ENCODE measurements around the gene PHLPP1. TPM values are rescaled to one million over a fixed set of nuclear protein-coding genes. Genes with fewer than 3 reads are reported as not detected.
A peak's percentile ranks its signal among the peaks of the same experiment; 100 is the strongest.

The PHLPP1 gene
- total and polyA plus RNA-seq, 9 of the 15 experiments (the other 6 are each of a cell fraction or from before 2014, with no cell fraction given), result 0.56 to 9.0 (median 4.5) TPM

- Histone ChIP-seq H3K4me1 (replicated peaks in 1 of 2; ENCODE audit: control insufficient read depth in 2 of 2, insufficient read depth in 2 of 2, low read length in 2 of 2) (no peaks in the 10 kb centered on the region; a peak in 1 of 5 replicates), H3K9me1 (ENCODE audit: control insufficient read depth, insufficient read depth, low read length) (peaks cover 3% of the 10 kb centered on the region), H2AFZ (ENCODE audit: low read depth, low read length) (no peak overlapping the region), H3K9me3 (replicated peaks; ENCODE audit: control insufficient read depth, insufficient read depth, low read depth, low read length) (no peaks in the 10 kb centered on the region), H3K9ac (ENCODE audit: insufficient read depth in 1 of 2, low read depth in 2 of 2, low read length in 2 of 2) (peak overlapping the region in 1 of 2 experiments; percentile 26; a peak in 1 of 4 replicates), H3K4me3 (no peak overlapping the region), H3K79me2 (ENCODE audit: control insufficient read depth, insufficient read depth, low read length) (no peaks in the 10 kb centered on the region), H3K27me3 (ENCODE audit: control insufficient read depth in 2 of 2, insufficient read depth in 2 of 2, low read length in 2 of 2) (no peaks in the 10 kb centered on the region), H3K36me3 (ENCODE audit: control insufficient read depth, insufficient read depth, low read length) (peaks cover 12% of the 10 kb centered on the region; the same call in 2 of the 3 replicates), H3K27ac (ENCODE audit: extremely low read depth, low read depth, low read length) (no peak overlapping the region), H4K20me1 (replicated peaks; ENCODE audit: control insufficient read depth, insufficient read depth, low read length) (no peaks in the 10 kb centered on the region), H3K4me2 (ENCODE audit: insufficient read depth, low read length) (no peak overlapping the region)
- no TSS peak for BruUV-seq (replicated peaks)
- TF ChIP-seq POLR2G (IDR thresholded peaks at IDR 0.05; ENCODE audit: low read depth, low read length), result peak; percentile 14; the same call in 1 of the 2 replicates
- TF ChIP-seq, protein P1, sequence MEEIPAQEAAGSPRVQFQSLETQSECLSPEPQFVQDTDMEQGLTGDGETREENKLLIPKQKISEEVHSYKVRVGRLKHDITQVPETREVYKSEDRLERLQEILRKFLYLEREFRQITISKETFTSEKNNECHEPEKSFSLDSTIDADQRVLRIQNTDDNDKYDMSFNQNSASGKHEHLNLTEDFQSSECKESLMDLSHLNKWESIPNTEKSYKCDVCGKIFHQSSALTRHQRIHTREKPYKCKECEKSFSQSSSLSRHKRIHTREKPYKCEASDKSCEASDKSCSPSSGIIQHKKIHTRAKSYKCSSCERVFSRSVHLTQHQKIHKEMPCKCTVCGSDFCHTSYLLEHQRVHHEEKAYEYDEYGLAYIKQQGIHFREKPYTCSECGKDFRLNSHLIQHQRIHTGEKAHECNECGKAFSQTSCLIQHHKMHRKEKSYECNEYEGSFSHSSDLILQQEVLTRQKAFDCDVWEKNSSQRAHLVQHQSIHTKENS (CRISPR knock-in tag; IDR thresholded peaks at IDR 0.05), result no peak
- TF ChIP-seq COPS2 (conservative IDR thresholded peaks at IDR 0.05), result no peak
- TF ChIP-seq ZC3H4 (CRISPR knock-in tag; IDR thresholded peaks at IDR 0.05; ENCODE audit: borderline replicate concordance), result no peak
- POLR2A ChIA-PET, result interaction anchor here (0.8 kb wide), 1 partner anchor 372 kb away, joined by 3 read pairs; no protein-coding TSS in a partner anchor
- DNase-seq (ENCODE audit: extremely low read depth in 1 of 4, low spot score in 3 of 4), result no peak
- no peak for FAIRE-seq
- no peak for ATAC-seq
- in situ Hi-C loops (cut with MboI), result loop anchor here (25.0 kb wide), 1 partner anchor 791 kb away; the partner anchor contains the start of genes PIGN and RELCH
- intact Hi-C loops (cut with micrococcal nuclease), result no loop called here
- CTCF ChIA-PET (ENCODE audit: low intra/inter-chr PET ratio), result no interaction called here
- 92% methylated on average over 24 of the region's 42 CpGs for WGBS (ENCODE audit: insufficient coverage, low coverage, missing lambda C conversion rate)
Observed at GRCh38 chr18:62978251-62979049, 263.1 kb downstream of the PHLPP1 start.
